Measurements from ENCODE around the gene CNKSR2.

The CNKSR2 gene

DNA sequence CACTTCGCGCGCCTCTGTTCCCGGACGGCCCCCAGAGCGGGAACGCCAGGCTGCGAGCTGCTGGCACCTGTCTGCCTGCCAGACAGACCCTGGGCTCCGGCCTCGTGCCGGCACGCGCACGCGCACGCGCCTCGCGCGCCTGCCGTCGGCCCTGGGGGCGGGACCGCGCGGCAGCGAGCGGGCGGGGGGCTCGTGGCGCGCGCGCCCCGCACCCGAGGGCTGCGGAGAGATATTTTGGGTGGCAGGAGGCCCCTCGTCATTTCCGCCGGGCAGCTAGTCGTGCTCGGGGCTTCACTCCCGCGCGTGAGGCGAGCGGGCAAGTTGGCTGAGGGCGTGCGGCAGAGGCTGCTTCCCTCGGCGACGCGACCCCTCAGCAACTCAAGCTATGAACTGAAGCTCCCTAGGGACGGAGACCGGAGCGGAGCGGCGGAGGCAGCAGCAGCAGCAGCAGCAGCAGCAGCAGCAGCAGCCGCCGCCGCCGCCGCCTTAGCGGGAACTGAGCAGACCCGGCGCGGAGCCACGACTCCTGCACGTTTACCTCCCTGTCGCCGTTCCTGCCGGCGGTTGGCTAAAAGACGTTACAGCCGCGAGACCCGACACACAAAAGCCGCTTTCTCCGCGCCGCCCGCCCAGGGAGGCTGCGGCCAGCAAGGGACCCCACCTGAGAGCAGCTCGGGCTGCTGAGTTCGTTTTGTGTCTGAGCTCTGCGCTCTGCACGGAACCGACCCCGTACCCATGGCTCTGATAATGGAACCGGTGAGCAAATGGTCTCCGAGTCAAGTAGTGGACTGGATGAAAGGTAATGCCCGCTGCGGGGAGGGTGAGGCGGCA is at the start of gene CNKSR2:
Gene CNKSR2, plus strand, starts transcription at position 256 of the 831 bp plus-strand sequence. Its CDS starts 480 bp downstream, at position 736.
- peak; percentile 7 for DNase-seq

DNA sequence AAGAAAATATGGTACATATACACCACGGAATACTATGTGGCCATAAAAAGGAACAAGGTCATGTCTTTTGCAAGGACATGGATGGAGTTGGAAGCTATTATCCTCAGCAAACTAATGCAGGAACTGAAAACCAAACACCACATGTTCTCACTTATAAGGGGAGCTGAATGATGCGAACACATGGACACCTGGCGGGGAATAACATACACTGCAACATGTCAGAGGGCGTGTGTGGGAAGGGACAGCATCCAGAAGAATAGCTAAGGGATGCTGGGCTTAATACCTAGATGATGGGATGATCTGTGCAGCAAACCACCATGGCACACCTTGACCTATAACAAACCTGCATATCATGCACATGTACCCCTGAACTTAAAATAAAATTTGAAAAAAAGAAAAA is 19.5 kb upstream of the CNKSR2 start:
- DNase-seq, result no peak

DNA sequence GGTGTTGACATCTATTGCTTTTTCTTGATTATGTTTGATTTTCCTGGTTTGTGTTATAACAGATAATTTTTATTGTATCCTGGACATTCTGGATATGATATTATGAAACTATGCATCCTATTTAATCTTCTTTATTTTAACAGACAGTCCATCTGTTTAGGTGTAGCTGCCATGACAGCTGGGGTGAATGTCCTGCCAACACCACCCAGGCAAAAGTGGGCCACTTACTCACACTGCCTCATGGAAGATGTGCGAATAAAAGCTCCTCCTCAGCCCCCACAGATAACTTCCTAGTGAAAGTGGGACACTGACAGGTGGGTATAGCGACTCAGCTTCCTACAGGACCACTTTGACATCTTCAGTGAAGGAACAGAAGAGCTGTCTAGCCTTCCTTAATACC is 18.4 kb upstream of the CNKSR2 start:
- DNase-seq, result no peak

- DNase-seq, result no peak
These were observed 4.6 kb upstream of the CNKSR2 start for GRCh38 chrX:21369613-21370012.

DNA sequence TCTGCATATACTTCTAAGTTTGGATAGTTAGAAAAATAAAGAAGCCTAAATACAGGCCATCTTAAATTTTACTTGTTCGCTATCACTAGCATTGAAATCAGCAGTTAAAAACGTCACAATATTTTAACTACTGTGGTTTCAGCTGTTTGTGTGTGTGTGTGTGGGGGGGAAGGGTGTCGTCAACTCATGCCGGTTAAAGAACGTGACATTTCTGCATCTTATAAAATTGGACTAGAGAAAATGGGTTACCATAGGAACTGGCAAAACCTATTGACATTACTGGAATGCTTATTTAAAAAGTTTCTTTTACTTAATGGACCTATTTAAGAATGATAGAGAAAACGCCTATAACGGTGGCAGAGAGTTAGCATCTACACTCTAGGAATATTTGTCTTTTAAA is 1.2 kb upstream of the CNKSR2 start:
- no peak for DNase-seq

- no peak for DNase-seq
These were observed 518 bp upstream of the CNKSR2 start for GRCh38 chrX:21373637-21374162.

DNA sequence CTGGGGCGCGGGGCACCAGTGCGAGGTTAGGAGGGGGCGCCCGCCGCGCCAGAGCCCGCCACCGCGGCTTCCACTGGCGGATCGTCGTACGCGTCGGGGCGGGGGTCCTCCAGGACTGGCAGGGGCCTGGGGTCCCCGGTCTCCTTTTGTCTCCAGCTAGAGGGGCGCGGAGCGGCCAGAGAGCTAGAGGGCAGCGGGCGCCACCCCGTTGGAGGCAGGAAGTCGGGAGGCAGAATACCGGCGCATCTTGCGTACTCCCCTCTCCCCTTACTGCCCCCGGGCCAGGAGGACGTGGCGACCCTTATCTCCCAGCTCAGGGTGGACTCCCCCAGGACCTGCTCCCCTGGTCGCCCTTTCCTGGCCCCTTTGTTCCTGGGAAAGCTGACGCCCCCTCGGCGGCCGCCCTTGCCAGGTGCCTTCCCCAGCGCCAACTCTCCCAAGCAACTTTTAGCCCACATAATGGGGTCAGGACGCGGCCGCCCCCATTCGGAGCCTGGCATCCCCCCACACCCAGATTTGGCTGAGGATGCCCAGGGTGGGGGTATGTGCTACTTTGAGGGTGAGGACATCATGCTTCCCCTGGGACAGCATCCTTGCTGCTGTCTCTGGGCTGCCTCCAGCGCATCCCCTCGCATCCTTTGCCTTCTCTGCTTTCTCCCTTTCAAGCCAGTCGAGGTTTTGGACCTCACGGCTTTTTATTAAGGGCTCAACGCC is 933 bp downstream of the CNKSR2 start:
- no peak for DNase-seq

DNA sequence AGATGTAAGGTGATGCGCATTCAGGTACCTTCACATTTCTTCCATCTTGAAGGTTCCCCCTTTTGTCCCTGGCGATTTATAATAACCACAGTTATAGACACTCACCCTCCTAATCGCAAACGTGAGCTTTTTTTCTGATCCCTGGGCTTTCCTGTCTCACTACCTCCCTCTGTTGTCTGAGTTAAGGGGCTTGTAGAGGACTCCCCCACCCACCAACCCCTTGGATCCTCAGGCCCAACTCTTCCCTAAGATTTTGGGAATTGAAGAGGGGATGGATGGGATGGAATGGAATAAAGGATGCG is 1.4 kb downstream of the CNKSR2 start:
- DNase-seq, result no peak

- DNase-seq, result no peak
These were observed 2.4 kb downstream of the CNKSR2 start for GRCh38 chrX:21376636-21377035.

GRCh38 chrX:21379991-21380390 is 5.8 kb downstream of the CNKSR2 start:
- no peak for DNase-seq

- DNase-seq, result no peak
These were observed 8.5 kb downstream of the CNKSR2 start for GRCh38 chrX:21382715-21383114.

GRCh38 chrX:21383546-21383945 is 9.3 kb downstream of the CNKSR2 start:
- no peak for DNase-seq

DNA sequence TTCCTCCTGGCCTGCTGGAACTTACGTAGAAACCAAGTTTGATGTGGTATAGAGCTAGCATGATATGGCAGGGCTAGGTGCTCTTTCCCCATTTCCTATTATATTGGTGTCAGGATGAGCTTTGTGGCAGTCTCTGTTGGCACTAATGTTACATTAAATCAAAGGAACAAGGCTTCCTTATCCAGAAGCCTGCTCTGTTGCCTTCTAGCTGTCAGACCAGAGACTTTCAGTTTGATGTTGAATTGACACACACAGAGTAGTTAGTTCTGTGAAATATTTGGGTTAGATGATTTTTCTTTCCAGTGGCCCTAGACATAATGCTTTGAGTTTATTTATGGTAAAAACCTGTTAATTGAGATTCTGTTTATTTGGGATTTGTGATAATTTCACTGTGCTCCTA is 10.0 kb downstream of the CNKSR2 start:
- DNase-seq, result no peak

DNA sequence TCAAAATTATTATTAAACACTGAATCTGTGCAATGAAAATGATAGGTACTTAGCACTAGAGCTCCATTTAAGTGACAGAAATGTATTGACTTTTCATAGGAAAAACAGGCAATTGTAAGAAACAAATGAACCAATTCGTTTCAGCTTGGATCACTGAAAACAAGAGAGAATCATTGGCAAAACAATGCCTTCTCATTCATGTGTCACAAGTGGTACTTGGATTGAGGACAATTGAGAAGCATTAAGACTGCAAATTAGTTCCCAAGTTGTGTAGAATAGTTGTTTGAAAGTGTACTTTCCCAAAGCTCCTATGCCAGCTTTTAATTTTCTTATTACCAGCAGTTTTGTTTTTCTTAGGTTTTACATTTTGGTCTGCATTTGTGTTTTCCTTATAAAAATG is 20.6 kb downstream of the CNKSR2 start:
- no peak for DNase-seq

DNA sequence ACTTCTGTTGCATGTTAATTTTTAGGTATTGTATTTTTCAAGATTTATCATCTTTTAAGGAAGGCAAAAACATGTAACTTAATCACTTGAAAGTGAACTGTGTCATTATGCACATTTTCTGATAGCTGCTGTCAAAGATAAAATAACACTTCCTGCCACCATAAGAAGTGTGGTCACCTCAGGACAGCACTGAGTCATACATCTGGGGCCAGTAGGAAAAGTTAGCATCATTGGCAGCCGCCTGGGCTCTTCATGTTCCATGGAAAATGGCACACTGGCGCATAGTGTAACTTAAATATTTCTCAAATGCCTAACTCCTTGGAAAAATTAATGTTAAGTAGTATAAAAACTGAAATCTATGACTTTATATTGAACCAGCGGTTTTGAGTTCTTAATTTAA is 24.2 kb downstream of the CNKSR2 start:
- no peak for DNase-seq

DNA sequence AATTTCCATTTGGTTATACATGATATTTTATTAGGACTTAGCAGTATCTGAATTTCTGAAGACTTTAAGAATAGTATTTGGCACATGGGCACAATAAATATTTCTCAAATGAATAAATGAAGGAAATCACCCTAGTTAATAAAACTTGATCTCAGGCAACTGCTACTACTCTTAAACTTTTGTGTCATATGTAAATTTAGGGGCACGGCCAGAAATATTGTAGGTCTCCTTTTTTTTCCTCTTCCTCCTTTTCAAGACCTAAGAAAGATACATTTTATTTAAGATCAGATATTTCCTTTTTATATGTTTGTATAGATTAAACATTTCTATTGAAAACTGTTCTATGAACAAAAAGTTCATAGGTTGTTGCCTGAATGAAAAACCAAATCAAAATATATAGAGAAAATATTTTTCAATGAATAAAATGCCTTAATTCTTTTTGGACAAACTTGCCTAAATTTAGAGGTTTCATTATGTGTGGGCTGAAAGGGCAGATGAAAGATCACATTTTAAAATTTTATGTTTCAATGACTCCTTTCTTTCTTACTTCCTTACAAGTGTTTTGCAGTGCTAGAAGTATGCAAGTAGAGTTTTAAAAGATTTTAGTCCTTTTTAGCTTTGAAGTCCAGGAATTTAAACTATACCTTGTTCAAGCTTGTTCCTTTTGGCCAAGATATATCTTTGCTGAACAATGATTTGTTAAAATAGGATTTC is 26.3 kb downstream of the CNKSR2 start:
- no peak for DNase-seq

GRCh38 chrX:21408307-21408706 is 34.1 kb downstream of the CNKSR2 start:
- DNase-seq, result no peak

DNA sequence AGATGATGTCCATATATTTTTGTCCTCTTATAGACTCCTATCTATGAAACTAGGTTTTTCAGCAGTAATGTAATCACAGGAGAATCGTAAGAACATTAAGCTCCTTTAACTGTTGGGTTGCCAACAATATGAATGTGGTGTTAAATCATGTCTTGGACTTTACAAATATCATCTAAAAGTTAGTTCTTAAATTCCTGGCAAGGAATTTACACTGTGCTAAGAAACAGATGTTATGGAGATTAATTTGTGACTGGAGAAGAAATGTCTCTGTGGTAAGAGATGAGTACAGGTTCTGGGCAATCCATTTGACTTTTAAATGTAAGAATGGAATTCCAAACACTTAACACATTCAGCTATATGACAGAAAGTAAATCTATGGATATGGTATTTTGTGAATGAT is 34.6 kb downstream of the CNKSR2 start:
- no peak for DNase-seq

GRCh38 chrX:21412029-21412428 is 37.8 kb downstream of the CNKSR2 start:
- no peak for DNase-seq

DNA sequence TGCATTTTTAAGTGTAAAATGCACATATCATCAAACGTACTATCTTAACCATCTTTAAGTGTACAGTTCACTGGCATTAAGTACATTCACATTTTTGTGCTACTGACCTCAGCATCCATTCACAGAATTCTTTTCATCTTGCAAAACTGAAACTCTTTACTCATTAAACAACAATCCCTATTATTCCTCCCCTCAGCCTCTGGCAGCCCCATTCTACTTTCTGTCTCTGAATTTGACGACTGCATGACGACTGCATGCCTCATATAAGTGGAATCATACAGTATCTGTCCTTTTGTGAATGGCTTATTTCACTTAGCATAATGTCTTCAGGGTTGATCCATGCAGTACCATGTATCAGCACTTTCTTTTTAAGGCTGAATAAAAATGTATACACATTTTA is 38.7 kb downstream of the CNKSR2 start:
- DNase-seq, result no peak

GRCh38 chrX:21427086-21427485 is 52.9 kb downstream of the CNKSR2 start:
- DNase-seq, result no peak

- no peak for DNase-seq
These were observed 62.8 kb downstream of the CNKSR2 start for GRCh38 chrX:21437036-21437435.

- DNase-seq, result peak; percentile 53
These were observed 64.6 kb downstream of the CNKSR2 start for GRCh38 chrX:21438792-21439191.

DNA sequence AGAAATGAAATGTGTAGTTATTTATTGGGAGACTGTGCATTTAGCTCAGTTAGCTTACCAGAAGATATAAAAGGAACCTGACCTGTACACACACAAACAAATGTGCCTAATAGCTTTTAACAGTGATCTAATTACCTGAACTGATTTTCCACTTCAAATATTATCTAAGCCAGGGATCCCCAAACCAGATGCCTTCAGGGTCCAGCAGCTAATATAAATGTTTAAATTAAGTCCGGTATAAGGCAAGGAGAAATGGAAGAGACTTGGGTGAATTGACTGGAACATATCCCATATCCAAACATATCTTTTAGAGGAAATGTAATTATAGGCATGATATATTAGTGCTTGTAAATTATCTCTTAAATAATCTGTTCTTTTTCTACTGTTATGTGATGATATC is 66.7 kb downstream of the CNKSR2 start:
- no peak for DNase-seq

All from inflammatory macrophage treated with lipopolysaccharide for 4 hours (primary cell).